ENCODE data around the gene CCDC38.
"Not testable (repeated sequence)": the region's sequence is repeated elsewhere in the genome, so short reads cannot be mapped to it uniquely, and the experiment has no call there.

The CCDC38 gene

DNA sequence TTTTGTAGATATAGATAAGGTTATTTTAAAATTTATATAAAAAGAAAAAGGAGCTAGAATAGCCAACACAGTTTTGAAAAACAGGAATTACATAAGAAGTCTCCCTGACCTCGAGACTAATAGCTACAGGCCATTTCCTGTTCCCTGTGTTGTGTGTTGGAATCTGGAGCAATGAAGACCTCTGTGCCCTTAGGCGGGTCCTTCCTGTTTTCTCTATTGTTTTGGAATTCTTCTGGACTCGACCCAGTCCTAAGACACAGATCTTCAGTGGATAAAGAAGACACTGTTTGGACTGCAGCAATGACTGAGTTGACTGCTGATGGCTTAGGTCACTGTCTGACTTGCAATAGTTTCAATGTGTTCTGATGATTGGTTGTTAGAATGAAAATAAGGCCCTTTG, 57.4 kb downstream of the CCDC38 start:
- no peak for DNase-seq (ENCODE audit: low read depth, low spot score)

DNA sequence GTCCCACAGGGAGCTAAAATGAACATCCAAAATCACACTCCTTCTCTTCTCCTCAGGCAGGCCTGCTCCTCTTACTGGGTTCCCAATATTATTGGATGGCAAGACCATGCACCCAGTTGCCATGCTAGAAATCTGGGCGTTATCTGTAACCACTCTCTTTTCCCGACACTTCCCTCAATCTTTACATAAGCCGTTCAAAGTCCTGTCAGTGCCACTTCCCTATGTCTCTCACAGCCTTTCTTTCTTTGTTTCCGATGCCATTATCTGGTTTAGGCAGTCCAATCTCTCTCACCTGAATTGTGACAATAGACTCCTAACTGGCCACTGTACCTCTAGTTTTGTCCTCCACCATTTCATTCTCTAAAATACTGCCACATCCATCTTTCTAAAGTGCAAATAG, 59.5 kb downstream of the CCDC38 start:
- no peak for DNase-seq (ENCODE audit: low read depth, low spot score)

DNA sequence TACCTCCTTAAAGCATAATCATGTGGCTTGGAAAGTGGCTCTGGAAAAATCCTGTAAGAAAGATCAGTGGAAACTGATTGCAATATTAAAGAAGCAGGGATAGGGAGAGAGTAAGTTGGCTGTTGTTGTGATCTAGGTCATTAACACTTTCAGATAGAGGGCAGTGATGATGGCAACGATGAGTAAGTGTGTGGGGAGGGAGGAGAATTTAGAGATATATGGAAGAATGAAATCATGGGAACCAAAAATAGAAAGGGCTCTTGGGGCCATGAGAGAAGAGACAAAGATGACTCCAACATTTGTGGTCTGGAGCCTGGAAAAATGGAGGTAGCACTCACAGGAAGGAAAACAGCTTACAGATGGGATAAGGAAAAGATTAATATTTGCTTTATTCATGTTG, 60.3 kb downstream of the CCDC38 start:
- DNase-seq (ENCODE audit: low read depth, low spot score) = no peak

DNA sequence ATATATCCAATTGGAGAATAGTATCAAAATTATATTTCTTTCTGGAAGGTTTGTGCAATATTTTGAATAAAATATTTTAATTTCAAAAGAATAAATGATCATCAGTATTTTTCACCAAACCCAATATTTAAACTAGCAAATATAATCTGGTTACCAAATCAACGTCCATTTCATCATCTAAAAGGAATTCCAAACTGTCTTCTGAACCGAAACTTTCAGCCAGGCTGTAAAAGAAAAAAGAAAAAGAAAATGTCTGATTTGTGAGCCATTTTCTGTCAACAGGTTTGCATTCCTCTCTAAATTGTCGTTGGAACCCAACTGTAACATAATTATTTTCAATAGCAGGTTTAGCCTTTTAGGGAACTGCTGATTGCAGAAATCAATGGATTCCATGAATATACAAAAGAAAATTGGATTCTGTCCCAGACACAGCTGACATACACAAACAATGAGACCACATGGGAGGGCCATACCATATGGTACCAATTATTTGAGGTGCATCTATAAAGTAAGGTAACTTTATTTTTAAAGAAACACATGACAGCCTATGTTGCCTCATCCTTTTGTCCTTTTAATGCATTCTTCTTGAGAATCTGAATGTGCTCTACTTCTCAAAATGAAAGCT, 61.0 kb downstream of the CCDC38 start:
- DNase-seq (ENCODE audit: low read depth, low spot score) = peak; percentile 5

DNA sequence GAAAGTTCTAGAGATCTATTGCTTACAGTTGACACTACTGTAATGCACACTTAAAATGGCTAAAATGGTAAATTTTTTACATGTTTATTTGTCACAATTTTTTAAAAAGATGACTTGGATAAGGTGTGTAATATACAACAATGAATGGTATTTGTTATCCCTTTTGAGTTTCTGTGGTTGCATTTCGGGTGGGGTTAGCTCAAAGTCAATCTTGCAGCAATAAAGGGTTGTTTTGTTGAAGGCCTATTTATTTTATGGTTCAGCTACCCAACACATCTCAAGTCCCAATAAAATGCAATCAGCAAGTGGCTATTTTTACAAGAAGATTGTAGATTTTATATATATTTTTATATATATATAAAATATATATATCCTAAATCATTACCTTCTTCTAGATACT, 61.5 kb downstream of the CCDC38 start:
- no peak for DNase-seq (ENCODE audit: low read depth, low spot score)

DNA sequence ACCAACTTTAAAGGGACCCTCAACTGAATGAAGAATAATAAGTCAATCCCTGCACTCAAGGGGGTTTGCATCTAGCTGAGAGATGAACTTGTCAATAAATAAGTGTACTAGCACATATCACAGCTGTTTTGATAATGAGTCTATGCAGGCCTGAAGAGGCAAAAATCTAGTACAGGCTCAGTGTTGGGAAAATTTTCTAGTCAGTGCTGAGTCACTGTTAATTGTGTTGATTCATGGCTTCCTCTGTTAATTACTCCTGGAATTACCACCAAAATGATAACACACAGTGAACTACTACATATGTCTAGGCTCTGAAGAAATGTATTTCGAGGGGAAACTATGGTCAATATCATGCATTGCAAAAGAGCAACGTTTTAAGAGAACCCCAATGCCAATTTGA, 64.8 kb downstream of the CCDC38 start:
- no peak for DNase-seq (ENCODE audit: low read depth, low spot score)

DNA sequence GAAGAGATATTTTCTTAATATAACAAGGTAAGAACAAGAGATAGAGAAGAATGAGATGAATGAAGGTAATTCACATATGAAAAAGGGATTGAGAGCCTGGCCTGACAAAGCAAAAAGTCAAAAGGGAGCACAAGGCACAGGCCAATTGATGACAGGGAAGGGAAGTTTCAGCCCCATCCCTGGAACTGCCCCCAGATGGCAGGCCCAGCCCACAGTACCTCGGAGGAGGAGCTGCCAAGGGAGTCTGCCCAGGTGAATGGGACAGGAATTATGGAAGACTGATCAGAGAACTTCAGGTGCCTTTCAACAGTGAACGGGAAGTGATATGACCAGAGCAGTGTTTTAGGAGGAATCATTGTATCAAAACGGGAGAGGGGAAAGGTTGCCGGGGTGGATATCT, 68.0 kb downstream of the CCDC38 start:
- DNase-seq (ENCODE audit: low read depth, low spot score) = no peak

DNA sequence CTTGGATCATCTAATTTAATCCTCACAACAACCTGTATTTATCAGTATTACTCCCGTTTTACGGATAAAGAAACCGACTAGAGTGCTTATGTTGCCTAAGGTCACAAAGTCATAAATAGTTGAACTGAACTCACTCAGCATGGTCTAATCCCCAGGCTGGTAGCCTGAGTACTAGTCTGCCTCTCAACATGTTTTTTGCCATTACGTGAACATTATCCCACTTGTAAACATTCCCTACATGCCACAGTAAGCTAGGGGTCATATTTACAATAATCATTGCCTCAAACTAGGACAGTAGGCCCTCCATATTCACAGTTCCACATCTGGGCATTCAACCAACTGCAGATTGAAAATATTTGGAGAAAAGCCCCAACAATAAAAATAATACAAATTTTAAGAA, 71.5 kb downstream of the CCDC38 start:
- no peak for DNase-seq (ENCODE audit: low read depth, low spot score)

DNA sequence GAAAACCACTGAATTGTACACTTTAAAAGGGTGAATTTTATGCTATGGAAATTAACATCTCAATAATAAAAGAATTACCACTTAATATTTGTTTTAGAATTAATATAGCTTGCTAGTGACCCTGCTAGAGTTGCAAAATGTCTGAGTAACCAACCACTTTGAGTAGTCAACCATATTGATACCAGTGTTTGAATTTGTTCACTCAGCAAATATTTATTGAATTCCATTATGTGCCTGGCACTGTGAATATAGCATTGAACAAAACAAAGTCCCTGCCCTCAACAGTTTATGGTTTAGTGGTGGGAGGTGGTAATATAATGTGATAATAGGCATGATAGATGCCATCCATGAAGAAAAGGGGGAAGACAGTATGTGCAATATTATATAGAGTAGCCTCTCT, 79.1 kb downstream of the CCDC38 start:
- DNase-seq (ENCODE audit: low read depth, low spot score) = no peak

DNA sequence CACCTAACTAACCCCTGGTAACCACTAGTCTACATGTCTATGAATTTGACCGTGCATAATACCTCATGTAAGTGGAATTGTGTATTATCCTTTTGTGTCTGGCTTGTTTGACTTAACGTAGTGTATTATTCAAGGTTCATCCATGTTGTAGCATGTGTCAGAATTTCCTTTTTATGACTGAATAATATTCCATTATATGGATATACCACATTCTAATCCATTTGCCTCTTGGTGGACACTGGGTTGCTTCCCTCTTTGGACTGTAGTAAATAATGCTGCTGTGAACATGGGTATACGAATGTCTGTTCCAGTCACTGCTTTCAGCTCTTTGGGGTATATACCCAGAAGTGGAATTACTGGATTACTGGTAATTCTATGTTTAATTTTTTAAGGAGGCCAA, 80.4 kb downstream of the CCDC38 start:
- DNase-seq (ENCODE audit: low read depth, low spot score) = no peak

DNA sequence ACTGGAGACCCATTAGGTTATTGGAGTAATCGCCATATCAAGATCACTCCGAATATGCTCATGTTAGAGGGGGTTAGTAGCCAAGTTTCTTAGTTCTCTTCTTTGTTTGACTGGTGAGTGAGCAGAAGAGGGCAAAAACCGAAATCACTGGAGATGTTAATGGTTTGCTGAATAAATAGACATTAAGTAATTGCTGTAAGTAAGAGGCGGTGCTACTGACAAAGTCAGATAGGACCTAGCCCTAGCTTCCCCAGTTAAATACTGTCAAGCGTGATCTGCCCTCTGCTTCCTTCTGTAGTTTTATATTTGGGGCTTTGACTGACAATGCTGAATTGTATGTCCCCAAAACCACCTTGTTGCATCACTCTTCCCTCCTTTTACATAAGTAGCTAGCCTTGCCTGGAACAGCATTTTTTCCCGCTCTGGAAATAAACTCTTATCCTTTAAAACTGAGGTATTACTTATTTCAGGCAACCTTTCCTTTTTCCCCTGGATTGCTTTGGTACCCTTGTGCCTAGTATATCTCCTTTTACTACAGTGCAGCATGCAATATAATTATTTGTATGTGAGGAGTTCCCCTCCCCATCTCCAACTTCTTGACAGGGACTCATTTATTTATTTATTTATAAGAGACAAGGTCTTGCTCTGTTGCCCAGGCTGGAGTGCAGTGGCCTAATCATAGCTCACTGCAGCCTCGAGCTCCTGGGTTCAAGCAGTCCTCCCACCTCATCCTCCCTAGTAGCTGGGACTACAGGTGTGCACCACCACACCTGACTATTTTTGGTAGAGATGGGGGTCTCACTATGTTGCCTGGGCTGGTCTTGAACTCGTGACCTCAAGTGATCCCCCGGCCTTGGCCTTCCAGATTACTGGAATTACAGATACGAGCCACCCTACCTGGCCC, 82.2 kb downstream of the CCDC38 start:
- no peak for DNase-seq (ENCODE audit: low read depth, low spot score)

DNA sequence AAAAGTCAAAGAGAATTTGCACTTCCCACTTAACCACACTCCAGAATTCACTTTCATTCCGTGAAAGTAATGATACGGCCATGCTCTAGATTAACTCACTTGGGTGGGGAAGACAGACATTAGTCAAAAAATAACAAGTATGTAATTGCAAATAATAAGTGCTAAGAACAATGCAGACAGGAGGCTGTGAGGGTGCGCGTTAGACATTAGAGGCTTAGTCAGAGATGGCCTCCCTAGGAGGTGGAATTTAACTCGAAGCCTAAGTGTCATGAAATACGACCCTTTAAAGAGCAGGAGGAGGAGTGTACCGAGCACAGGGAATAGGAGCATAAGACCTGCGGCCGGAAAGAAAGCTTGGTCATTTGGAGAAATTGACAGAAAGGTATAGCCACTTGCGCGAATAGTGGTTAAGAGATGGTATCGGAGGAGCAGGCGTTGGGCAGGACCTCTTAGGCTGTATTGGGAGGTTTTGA, 83.0 kb downstream of the CCDC38 start:
- no peak for DNase-seq (ENCODE audit: low read depth, low spot score)

DNA sequence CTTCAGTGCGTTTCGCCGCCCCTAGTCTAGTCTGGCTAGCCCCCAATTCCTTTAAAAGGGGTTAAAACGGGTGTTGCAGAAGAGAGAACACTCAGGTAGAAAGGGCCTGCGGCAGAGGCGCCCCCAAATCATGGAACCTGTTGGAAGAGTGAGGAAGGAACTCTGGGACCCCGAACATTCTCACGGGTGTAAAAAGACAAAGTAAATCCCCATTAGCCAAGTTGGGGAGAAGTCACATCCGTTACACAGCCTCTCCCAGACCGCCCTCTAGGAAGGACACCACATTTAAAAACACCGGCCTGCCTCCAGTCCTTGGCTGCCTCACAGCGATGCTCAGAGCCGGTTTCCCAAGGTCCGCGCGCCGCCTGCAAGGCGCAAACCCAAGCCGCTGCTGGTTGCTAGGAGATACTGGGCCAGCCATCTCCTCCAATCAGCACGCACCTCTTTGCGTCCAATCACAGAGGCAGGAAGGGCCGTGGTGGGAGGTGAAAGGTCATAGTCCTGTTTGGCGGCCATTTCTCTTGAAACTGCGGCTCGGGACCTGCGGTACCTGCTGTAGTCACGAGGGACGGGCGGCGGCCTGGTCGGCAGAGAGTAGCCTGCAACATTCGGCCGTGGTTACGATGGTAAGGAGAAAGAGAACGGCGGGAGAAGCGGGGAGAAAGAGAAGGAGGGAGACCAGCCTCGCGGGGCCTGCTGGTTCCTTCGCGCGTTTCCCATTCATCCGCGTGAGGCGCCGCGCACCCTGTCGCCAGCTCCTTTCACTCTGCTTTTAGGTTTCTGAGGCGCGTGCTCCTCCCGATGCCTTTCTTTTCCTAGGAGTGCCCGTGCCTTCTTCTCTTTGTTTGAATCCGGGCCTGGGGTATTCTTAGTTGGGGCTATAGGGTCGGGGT, 83.7 kb downstream of the CCDC38 start, which contains the start of gene SNRPF:
SNRPF (plus strand) TSS at position 502 of the 893 bp plus-strand sequence; CDS start at position 624, 122 bp downstream.
- DNase-seq (ENCODE audit: low read depth, low spot score) = peak; percentile 93

DNA sequence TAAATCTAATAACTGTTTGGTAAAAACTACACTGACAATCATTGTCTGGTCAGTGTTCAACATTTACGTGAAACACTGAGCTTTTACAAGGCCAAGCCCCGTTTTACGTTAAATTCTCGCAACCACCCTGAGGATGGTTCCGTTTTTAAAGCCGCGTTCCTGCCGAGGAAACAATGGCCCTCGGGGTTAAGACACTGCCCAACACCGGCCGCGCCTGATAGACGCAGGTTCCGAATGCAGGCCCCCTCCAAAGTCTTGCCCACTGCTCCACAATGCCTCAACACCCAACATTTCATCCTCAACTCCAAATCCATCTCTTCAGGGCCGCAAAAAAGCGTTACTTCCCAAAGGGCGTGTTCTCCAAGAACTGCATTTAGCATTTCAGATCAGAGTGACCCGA, 84.6 kb downstream of the CCDC38 start:
- DNase-seq (ENCODE audit: low read depth, low spot score) = no peak

DNA sequence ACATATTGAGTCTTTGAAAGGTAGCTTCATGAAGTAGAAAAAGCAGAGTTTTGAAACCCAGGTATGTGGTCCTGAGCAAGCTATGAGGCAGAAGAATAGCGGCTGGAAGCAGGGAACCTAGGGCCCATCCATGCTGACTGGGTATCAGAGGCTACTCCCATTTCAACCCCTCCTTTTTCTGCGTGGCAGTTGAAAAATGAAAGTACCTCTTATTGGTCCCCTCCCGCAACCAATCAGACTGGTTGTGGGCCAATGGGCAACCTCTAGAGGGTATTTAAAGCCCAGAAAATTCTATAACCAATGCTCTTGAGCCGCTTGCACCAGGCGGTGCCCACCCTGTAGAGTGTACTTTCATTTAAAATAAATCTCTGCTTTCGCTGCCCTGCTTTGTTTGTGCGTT, 85.3 kb downstream of the CCDC38 start:
- DNase-seq (ENCODE audit: low read depth, low spot score) = no peak

DNA sequence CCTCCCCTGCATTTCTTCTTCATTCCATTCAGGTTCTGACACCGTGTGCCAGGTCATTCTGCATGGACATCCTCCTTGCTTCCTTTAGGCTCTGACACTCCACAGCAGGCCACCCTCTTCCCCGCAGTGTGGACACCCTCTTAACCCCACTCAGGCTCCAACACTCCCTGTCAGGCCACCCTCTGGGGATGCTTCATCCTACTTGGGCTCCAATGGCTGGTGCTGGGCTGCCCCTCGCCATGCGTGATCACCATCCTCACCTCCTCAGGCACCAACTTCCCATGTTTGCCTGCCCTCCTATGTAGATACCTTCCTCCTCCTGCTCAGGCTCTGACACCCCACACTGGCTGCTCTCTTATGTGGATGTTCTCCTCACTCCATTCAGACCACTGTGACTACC, 90.3 kb downstream of the CCDC38 start:
- no peak for DNase-seq (ENCODE audit: low read depth, low spot score)

DNA sequence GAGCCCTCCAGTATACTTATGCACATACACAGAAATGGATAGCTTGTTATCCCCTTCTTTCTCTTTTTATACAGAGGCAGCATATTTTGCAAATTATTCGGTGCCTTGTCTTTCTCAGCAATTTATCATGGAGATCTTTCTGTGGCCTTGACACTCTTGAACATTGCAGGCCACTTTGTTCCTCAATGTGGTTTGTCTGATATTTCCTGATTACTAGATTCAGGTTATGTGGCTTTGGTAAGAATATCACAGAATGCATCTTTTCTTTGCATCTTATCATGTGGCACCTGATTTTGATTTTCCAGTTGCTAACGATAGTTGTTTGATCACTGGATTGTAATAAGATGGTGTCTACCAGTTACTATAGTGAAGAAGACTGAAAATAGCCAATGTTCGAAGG, 90.8 kb downstream of the CCDC38 start:
- no peak for DNase-seq (ENCODE audit: low read depth, low spot score)

DNA sequence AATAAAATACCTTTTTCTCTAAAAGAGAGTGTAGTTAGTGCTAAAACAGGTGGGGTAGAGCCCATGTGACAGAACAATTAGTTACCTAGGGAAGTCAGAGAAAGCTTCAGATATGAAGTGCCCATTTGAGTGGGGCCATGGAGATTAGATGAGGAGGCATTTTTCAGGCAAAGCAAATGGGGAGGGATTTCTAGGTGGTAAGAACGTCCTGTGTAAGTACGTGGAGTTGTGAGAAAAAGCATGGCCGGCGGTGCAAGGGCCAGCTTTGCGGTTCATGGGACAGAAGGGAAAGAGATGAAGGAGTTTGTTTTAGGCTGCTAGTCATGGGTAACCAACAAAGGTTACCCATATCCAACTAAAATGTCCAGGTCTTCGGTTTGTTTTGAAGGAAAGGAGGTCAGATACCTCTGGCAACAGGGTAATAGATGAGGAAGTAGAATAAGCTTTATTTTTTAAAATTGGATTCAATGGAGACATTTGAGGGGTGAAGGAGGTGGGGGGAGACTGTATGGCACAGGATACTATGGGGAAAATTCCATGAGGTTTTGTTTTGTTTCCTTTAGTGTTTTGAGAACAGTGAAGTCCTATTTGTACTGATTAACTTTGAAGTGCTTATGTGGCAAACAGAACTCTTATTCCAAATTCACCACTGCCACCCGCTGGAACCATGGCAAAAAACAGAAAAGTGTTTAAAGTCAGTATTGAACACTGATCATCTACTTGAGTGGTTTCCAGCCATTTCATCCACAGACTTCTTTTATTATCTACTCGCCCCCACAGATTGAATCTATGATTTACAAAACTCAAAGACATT, 93.6 kb downstream of the CCDC38 start:
- peak; percentile 12 for DNase-seq (ENCODE audit: low read depth, low spot score)

DNA sequence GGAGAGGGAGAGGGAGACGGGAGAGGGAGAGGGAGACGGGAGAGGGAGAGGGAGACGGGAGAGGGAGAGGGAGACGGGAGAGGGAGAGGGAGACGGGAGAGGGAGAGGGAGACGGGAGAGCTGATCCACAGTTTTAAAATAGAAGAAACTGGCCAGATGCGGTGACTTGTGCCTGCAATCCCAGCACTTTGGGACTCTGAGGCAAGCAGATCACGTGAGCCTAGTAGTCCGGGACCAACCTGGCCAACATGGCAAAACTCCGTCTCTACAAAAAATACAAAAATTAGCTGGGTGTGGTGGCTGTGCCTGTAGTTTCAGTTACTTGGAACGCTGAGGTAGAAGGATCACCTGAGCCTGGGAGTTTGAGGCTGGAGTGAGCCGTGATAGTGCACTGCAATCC, 100.0 kb downstream of the CCDC38 start:
- DNase-seq (ENCODE audit: low read depth, low spot score) = not testable (repeated sequence)

DNA sequence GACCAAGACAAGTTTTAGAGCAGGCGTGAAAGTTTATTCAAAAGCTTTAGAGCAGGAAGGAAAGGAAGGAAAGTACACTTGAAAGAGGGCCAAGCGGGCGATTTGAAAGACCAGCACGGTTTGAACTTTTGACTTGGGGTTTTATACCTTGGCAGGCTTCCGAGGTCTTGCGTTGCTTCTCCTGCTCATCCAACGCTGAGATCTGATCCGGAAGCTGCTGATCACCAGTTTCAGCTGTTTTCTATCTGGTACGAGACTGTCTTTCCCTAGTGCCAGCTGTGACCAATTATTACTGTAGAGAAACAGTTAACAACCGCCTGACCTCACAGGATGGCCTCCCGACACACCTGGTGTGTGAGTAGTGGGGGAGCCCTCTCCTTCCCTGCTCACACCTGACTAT, 104.3 kb downstream of the CCDC38 start:
- DNase-seq (ENCODE audit: low read depth, low spot score) = no peak
